ENCODE results near the gene TDG. TPM values are rescaled to one million over a fixed set of nuclear protein-coding genes. Genes with fewer than 3 reads are reported as not detected.

TDG gene
- polyA plus RNA-seq, 3 donors, result 12.6 to 22.4 (median 20.1) TPM

- no peak for DNase-seq
- H3K4me3 Mint-ChIP-seq, result no peak overlapping the region
- no CpG with 5 or more reads among the region's 3 CpGs for WGBS (ENCODE audit: insufficient coverage)
- H2AFZ ChIP-seq (ENCODE audit: insufficient read depth, low read depth, low read length, poor library complexity, severe bottlenecking), result no peak overlapping the region
- no peaks in the 10 kb centered on the region for H3K36me3 Mint-ChIP-seq
- no peak overlapping the region for H3K4me2 ChIP-seq (replicated peaks; ENCODE audit: extremely low read depth, low read length, poor library complexity, severe bottlenecking)
- H3K9me3 Mint-ChIP-seq, result peaks cover 0 to 11% (median 1%) of the 10 kb centered on the region in 7 donors
- no peak overlapping the region for H3K9ac ChIP-seq (ENCODE audit: insufficient read depth, low read length, poor library complexity, severe bottlenecking)
- no peaks in the 10 kb centered on the region for H3K79me2 ChIP-seq (ENCODE audit: insufficient read depth, low read length)
- H3K9me3 ChIP-seq (replicated peaks in 1 of 2; ENCODE audit: control insufficient read depth in 1 of 2, insufficient read depth in 1 of 2, low read length in 2 of 2), result no peaks in the 10 kb centered on the region
- H3K27ac Mint-ChIP-seq, result peak overlapping the region in 1 of 7 donors; percentile 11
- H3K36me3 ChIP-seq (replicated peaks in 1 of 2; ENCODE audit: control insufficient read depth in 1 of 2, insufficient read depth in 2 of 2, low read length in 2 of 2), result no peaks in the 10 kb centered on the region
- no peaks in the 10 kb centered on the region for H4K20me1 ChIP-seq (ENCODE audit: insufficient read depth, low read length)
- peaks cover 0 to 14% (median 6%) of the 10 kb centered on the region in 3 donors for H3K27me3 Mint-ChIP-seq (ENCODE audit: low read depth in 3 of 3)
- H3K27me3 ChIP-seq (ENCODE audit: control insufficient read depth in 2 of 2, insufficient read depth in 2 of 2, low read length in 2 of 2), result no peaks in the 10 kb centered on the region
- no peaks in the 10 kb centered on the region for H3K4me1 ChIP-seq (ENCODE audit: control insufficient read depth in 1 of 2, insufficient read depth in 2 of 2, low read length in 2 of 2)
- H3K4me3 ChIP-seq (replicated peaks in 1 of 3; ENCODE audit: low read depth in 2 of 3, low read length in 3 of 3), result no peak overlapping the region
- no peak for TF ChIP-seq CTCF (IDR thresholded peaks at IDR 0.05)
- no peak overlapping the region for H3K27ac ChIP-seq (ENCODE audit: low read depth in 1 of 2, low read length in 2 of 2)
- intact Hi-C loops (cut with micrococcal nuclease), result no loop called here
- H3K4me1 Mint-ChIP-seq, result no peaks in the 10 kb centered on the region
Observed at GRCh38 chr12:104006929-104007328, 41.3 kb downstream of the TDG start.

- no peak overlapping the region for H3K4me3 ChIP-seq (replicated peaks in 1 of 3; ENCODE audit: low read depth in 2 of 3, low read length in 3 of 3)
- H3K27me3 Mint-ChIP-seq (ENCODE audit: low read depth in 3 of 3), result peaks cover 0 to 10% (median 5%) of the 10 kb centered on the region in 3 donors
- no peaks in the 10 kb centered on the region for H3K36me3 ChIP-seq (replicated peaks in 1 of 2; ENCODE audit: control insufficient read depth in 1 of 2, insufficient read depth in 2 of 2, low read length in 2 of 2)
- no peaks in the 10 kb centered on the region for H3K36me3 Mint-ChIP-seq
- H3K79me2 ChIP-seq (ENCODE audit: insufficient read depth, low read length), result no peaks in the 10 kb centered on the region
- no peak overlapping the region for H2AFZ ChIP-seq (ENCODE audit: insufficient read depth, low read depth, low read length, poor library complexity, severe bottlenecking)
- H3K9me3 ChIP-seq (replicated peaks in 1 of 2; ENCODE audit: control insufficient read depth in 1 of 2, insufficient read depth in 1 of 2, low read length in 2 of 2), result no peaks in the 10 kb centered on the region
- intact Hi-C loops (cut with micrococcal nuclease), result no loop called here
- peaks cover 0 to 11% (median 0%) of the 10 kb centered on the region in 7 donors for H3K9me3 Mint-ChIP-seq
- no peak overlapping the region for H3K4me2 ChIP-seq (replicated peaks; ENCODE audit: extremely low read depth, low read length, poor library complexity, severe bottlenecking)
- DNase-seq, result no peak
- no peak overlapping the region for H3K27ac ChIP-seq (ENCODE audit: low read depth in 1 of 2, low read length in 2 of 2)
- H4K20me1 ChIP-seq (ENCODE audit: insufficient read depth, low read length), result no peaks in the 10 kb centered on the region
- 100% methylated on average over 2 of the region's 4 CpGs for WGBS (ENCODE audit: insufficient coverage)
- no peaks in the 10 kb centered on the region for H3K4me1 ChIP-seq (ENCODE audit: control insufficient read depth in 1 of 2, insufficient read depth in 2 of 2, low read length in 2 of 2)
- no peak for TF ChIP-seq CTCF (IDR thresholded peaks at IDR 0.05)
- no peak overlapping the region for H3K4me3 Mint-ChIP-seq
- no peak overlapping the region for H3K9ac ChIP-seq (ENCODE audit: insufficient read depth, low read length, poor library complexity, severe bottlenecking)
- no peaks in the 10 kb centered on the region for H3K27me3 ChIP-seq (ENCODE audit: control insufficient read depth in 2 of 2, insufficient read depth in 2 of 2, low read length in 2 of 2)
- H3K4me1 Mint-ChIP-seq, result no peaks in the 10 kb centered on the region
- H3K27ac Mint-ChIP-seq, result no peak overlapping the region
Observed at GRCh38 chr12:104010121-104010520, 44.4 kb downstream of the TDG start.
